HepG2 (cell line): Measurements from ENCODE around the gene ACTN2. TPM values are rescaled to one million over a fixed set of nuclear protein-coding genes. Genes with fewer than 3 reads are reported as not detected.

Experiments
- ARID2 ChIP-seq: sonication (generic); formaldehyde crosslinking; IDR thresholded peaks from 2 replicates; pipeline ENCODE4 v1.8.1; 2022; ENCODE audit warnings: mild to moderate bottlenecking, missing genetic modification reagents, borderline replicate concordance
- BHLHE40 ChIP-seq: IDR thresholded peaks from 2 replicates; pipeline ENCODE4 v1.6.1; 2011; ENCODE audit warnings: low read length, improper control_type of control experiment
- BORCS8-MEF2B ChIP-seq: sonication (generic); formaldehyde crosslinking; IDR thresholded peaks from 2 replicates; pipeline ENCODE4 v1.8.0; 2022; ENCODE audit warnings: mild to moderate bottlenecking, missing genetic modification reagents
- CERS6 ChIP-seq: sonication (generic); formaldehyde crosslinking; IDR thresholded peaks from 2 replicates; pipeline ENCODE4 v1.5.0; 2020; ENCODE audit warnings: missing genetic modification reagents
- CHD4 ChIP-seq: fragments of 200-600 bp; sonication (generic); IDR thresholded peaks from 2 replicates; pipeline ENCODE4 v1.7.0; 2017; ENCODE audit warnings: mild to moderate bottlenecking, low read length, borderline replicate concordance
- CSRNP1 ChIP-seq: sonication (generic); formaldehyde crosslinking; IDR thresholded peaks from 2 replicates; pipeline ENCODE4 v1.8.1; 2023; ENCODE audit warnings: mild to moderate bottlenecking, missing genetic modification reagents
- HMG20A ChIP-seq: IDR thresholded peaks from 2 replicates; pipeline ENCODE4 v1.6.1; 2016; ENCODE audit warnings: borderline replicate concordance
- IRF1 ChIP-seq: sonication (generic); formaldehyde crosslinking; IDR thresholded peaks from 2 replicates; pipeline ENCODE4 v1.4.0; 2020; ENCODE audit warnings: low read depth, mild to moderate bottlenecking, missing genetic modification reagents
- KLF16 ChIP-seq, 2 experiments: sonication (generic) in 1 of 2; formaldehyde crosslinking in 1 of 2; IDR thresholded peaks; 2 replicates each; pipeline versions ENCODE4 v1.6.1 to v1.8.0; 2016 to 2023; ENCODE audit warnings: missing genetic modification reagents in 2 of 2, missing compliant biosample characterization in 1 of 2
- LCORL ChIP-seq, 2 experiments: fragments of 450-650 bp in 1 of 2; sonication (generic) in 1 of 2; formaldehyde crosslinking in 1 of 2; IDR thresholded peaks; 2 replicates each; pipeline versions ENCODE4 v1.5.0 to v1.6.1; 2017 to 2020; ENCODE audit warnings: antibody characterized with exemption in 1 of 2, missing genetic modification reagents in 1 of 2
- SMAD9 ChIP-seq: sonication (generic); formaldehyde crosslinking; IDR thresholded peaks from 2 replicates; pipeline ENCODE4 v1.5.1; 2020; ENCODE audit warnings: mild to moderate bottlenecking, missing genetic modification reagents
- SRSF1 ChIP-seq: fragments of 200-400 bp; formaldehyde crosslinking; optimal IDR thresholded peaks from 2 replicates; pipeline ENCODE3; 2017; ENCODE audit warnings: mild to moderate bottlenecking, low read depth, low read length, moderate library complexity
- TFDP1 ChIP-seq: IDR thresholded peaks from 2 replicates; pipeline ENCODE4 v1.6.1; 2016; ENCODE audit warnings: missing compliant biosample characterization, missing genetic modification reagents, borderline replicate concordance
- THYN1 ChIP-seq: sonication (generic); formaldehyde crosslinking; IDR thresholded peaks from 2 replicates; pipeline ENCODE4 v1.8.1; 2023; ENCODE audit warnings: low read depth, mild to moderate bottlenecking, moderate library complexity, missing genetic modification reagents, borderline replicate concordance
- U2AF1 ChIP-seq: fragments of 200-400 bp; formaldehyde crosslinking; optimal IDR thresholded peaks from 2 replicates; pipeline ENCODE3; 2017; ENCODE audit warnings: mild to moderate bottlenecking, low read depth, low read length
- ZFP91 ChIP-seq: sonication (generic); formaldehyde crosslinking; IDR thresholded peaks from 2 replicates; pipeline ENCODE4 v1.9.0; 2022; ENCODE audit warnings: missing genetic modification reagents, mild to moderate bottlenecking, borderline replicate concordance
- ZNF160 ChIP-seq: sonication (generic); formaldehyde crosslinking; IDR thresholded peaks from 2 replicates; pipeline ENCODE4 v1.8.0; 2022; ENCODE audit warnings: mild to moderate bottlenecking, inconsistent platforms, missing genetic modification reagents
- ZNF230 ChIP-seq: sonication (generic); formaldehyde crosslinking; IDR thresholded peaks from 2 replicates; pipeline ENCODE4 v1.4.0; 2020; ENCODE audit warnings: mild to moderate bottlenecking, missing genetic modification reagents
- ZNF256 ChIP-seq: sonication (generic); formaldehyde crosslinking; conservative IDR thresholded peaks from 2 replicates; pipeline ENCODE4 v1.4.0; 2020; ENCODE audit warnings: missing genetic modification reagents
- ZNF274 ChIP-seq: sonication (generic); formaldehyde crosslinking; IDR thresholded peaks from 2 replicates; pipeline ENCODE4 v1.5.1; 2020; ENCODE audit warnings: mild to moderate bottlenecking, missing genetic modification reagents
- ZNF329 ChIP-seq: sonication (generic); formaldehyde crosslinking; IDR thresholded peaks from 2 replicates; pipeline ENCODE4 v1.9.0; 2021; ENCODE audit warnings: low read depth, mild to moderate bottlenecking, missing genetic modification reagents
- ZNF703 ChIP-seq: sonication (generic); formaldehyde crosslinking; IDR thresholded peaks from 2 replicates; pipeline ENCODE4 v1.5.1; 2020; ENCODE audit warnings: missing genetic modification reagents, mild to moderate bottlenecking, moderate library complexity, borderline replicate concordance
- ZZZ3 ChIP-seq: sonication (generic); formaldehyde crosslinking; IDR thresholded peaks from 2 replicates; pipeline ENCODE4 v1.4.0; 2020; ENCODE audit warnings: missing genetic modification reagents, mild to moderate bottlenecking, borderline replicate concordance
- polyA plus RNA-seq, 8 experiments: library from polyadenylated mRNA; depleted of rRNA in 3 of 8; stranded (reverse) in 7 of 8; unstranded in 1 of 8; fragments of >200 nt; fragmentation: Illumina TruSeq in 4 of 8; extraction: Trizol in 4 of 8; gene quantifications; 2 replicates each; pipeline versions ENCODE4 v1.2.1 to v1.2.3, GENCODE V29; 2011 to 2016; ENCODE audit warnings: low read depth in 4 of 8, missing spikeins in 1 of 8, mixed read lengths in 1 of 8; ENCODE audit not compliant: insufficient read depth in 1 of 8
- total RNA-seq, 5 experiments: library from RNA; depleted of rRNA; stranded (reverse); fragments of >200 nt; fragmentation: Illumina TruSeq; extraction: Trizol; gene quantifications; 2 replicates each; pipeline ENCODE4 v1.2.3, GENCODE V29; 2016; ENCODE audit warnings: low read depth in 1 of 5

ACTN2 gene
- total and polyA plus RNA-seq, 2 of the 13 experiments (the other 11 are each of a cell fraction or from before 2014, with no cell fraction given): 0.04 to 0.13 TPM

- peak; percentile 81 for TF ChIP-seq TFDP1 (CRISPR knock-in tag)
- TF ChIP-seq ZNF329 (CRISPR knock-in tag): no peak; the same call in none of the 2 replicates
- no peak for TF ChIP-seq IRF1 (CRISPR knock-in tag)
- peak in 1 of 2 experiments; percentile 63; a peak in 1 of 4 replicates for TF ChIP-seq KLF16 (CRISPR knock-in tag; IDR thresholded peaks at IDR 0.05)
- peak; percentile 82 for TF ChIP-seq ZNF230
- no peak; the same call in 1 of the 2 replicates for TF ChIP-seq ZNF703
- no peak; the same call in 1 of the 2 replicates for TF ChIP-seq CHD4
- no peak for TF ChIP-seq ZZZ3 (CRISPR knock-in tag)
- TF ChIP-seq BHLHE40: no peak; the same call in none of the 2 replicates
- TF ChIP-seq CERS6 (CRISPR knock-in tag): peak; percentile 92; the same call in 1 of the 2 replicates
- peak; percentile 92 for TF ChIP-seq CSRNP1 (CRISPR knock-in tag)
- peak; percentile 95; the same call in 1 of the 2 replicates for TF ChIP-seq BORCS8-MEF2B (CRISPR knock-in tag)
- TF ChIP-seq SRSF1: peak; percentile 73
- peak; percentile 68 for TF ChIP-seq ZNF274
- peak; percentile 93 for TF ChIP-seq ZFP91 (CRISPR knock-in tag)
- TF ChIP-seq ZNF160: no peak; the same call in 1 of the 2 replicates
- peak; percentile 92 for TF ChIP-seq ARID2 (CRISPR knock-in tag)
- no peak for TF ChIP-seq LCORL (IDR thresholded peaks at IDR 0.05)
- no peak; the same call in 1 of the 2 replicates for TF ChIP-seq LCORL (CRISPR knock-in tag; IDR thresholded peaks at IDR 0.05)
- TF ChIP-seq ZNF256 (CRISPR knock-in tag): peak; percentile 95
- no peak for TF ChIP-seq THYN1
- TF ChIP-seq SMAD9: no peak; the same call in 1 of the 2 replicates
- peak; percentile 13 for TF ChIP-seq HMG20A (CRISPR knock-in tag)
- TF ChIP-seq U2AF1: peak; percentile 73
Measured at GRCh38 chr1:236795035-236795756, 108.9 kb downstream of the ACTN2 start, which contains the start of gene MTR (continued).
